ENCODE data around the gene CAPNS2. TPM values are rescaled to one million over a fixed set of nuclear protein-coding genes. Genes with fewer than 3 reads are reported as not detected.
"Not testable (repeated sequence)": the region's sequence is repeated elsewhere in the genome, so short reads cannot be mapped to it uniquely, and the experiment has no call there.

The CAPNS2 gene
- polyA plus RNA-seq, 4 donors = 0.18 to 0.29 (median 0.24) TPM; not detected in 1

DNA sequence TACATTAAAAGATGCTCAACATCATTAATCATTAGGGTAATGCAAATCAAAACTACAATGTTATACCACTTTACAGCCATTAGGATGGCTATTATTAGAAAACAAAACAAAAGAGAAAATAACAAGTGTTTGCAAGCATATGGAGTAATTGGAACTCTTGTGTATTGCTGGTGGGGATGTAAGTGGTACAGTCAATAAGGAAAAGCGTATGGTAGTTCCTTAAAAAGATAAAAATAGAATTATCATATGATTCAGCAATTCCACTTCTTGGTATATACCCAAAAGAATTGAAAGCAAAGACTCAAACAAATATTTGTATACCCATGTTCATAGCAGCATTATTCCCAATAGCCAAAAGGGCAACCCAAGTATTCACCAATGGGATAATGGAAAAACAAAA, 1.4 kb upstream of the CAPNS2 start:
- no peak for DNase-seq (ENCODE audit: low read depth in 4 of 4, low spot score in 3 of 4)

DNA sequence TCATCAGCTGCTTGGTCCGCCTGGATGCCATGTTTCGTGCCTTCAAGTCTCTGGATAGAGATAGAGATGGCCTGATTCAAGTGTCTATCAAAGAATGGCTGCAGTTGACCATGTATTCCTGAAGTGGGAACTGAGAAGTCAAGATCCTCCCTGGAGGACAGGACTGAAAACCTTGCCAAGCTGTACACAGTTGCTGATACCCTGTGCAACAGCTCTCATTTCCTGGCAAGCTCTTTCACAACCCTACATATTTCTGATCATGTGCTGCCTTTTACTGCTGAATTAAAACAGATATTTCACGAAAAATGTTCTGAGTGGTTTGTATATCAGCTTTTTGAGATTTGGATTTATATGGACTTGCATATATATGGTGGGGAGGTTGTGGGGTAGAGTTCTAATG, 898 bp downstream of the CAPNS2 start:
- DNase-seq (ENCODE audit: low read depth in 4 of 4, low spot score in 3 of 4) = no peak

GRCh38 chr16:55568207-55568606, 1.7 kb downstream of the CAPNS2 start:
- DNase-seq (ENCODE audit: low read depth in 4 of 4, low spot score in 3 of 4) = no peak

DNA sequence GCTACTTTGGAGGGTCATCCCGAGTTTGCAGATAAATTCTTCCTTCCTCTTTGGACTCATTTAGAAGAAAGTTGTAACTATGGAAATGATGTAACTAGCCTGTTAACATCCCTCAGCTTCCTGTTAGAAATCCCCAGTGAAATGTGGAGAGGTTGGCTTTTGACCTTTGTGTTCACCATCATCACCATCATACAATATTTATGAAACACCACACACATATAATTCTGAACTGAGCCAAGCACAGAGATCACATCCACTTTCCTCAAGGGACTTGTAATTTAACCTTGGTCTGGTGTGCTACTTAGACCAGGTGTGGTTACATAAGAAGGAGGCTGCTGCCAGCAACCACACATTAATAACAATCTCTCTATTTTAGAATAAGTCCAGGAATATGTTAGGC, 2.5 kb downstream of the CAPNS2 start:
- no peak for DNase-seq (ENCODE audit: low read depth in 4 of 4, low spot score in 3 of 4)

DNA sequence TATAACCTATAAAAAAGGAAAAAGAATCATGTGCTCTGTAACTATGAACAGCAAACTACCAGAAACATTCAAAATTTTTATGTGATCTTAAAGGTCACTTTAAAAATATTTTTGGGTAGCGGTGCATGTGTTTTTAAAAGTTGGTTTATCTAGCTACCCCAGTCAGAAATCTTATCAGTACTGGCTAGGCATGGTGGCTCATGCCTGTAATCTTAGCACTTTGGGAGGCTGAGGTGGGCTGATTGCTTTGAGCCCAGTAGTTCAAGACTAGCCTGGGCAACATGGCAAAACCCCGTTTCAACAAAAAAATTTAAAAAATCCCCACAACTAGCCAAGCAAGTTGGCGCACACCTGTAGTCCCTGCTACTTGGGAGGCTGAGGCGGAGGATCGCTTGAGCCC, 3.7 kb downstream of the CAPNS2 start:
- no peak for DNase-seq (ENCODE audit: low read depth in 4 of 4, low spot score in 3 of 4)

DNA sequence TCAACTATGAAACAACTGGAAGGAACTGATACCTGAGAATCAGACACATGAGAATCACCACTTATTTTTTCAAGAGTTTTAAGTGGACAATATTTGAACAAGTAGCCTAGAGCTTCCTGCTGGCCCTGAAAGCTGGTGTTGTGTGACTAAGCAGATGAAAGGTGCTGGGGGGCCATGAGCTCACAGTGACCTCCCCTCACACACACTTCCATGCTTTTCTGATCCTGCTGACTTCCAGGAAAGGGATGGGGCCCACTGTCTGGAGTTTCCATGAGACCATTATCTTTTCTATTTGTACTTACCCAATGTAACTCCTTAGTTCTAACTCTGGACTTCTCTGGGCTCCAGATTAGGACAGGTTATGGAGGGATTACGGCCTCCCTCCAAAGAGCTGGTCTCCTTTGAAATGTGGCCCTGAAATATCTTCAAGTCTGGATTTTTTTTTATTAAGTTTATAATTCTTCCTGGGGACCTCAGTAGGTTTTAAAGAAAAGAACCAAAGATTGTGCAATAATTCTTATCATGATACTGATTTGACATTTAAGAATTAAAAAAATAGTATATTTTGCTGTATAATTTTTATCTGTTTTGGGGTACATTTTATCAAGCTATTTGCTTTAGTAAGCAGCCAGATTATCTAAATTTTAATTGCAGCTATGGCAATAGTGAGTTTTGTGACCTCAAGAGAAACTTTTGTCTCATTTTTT, 4.9 kb downstream of the CAPNS2 start:
- DNase-seq (ENCODE audit: low read depth in 4 of 4, low spot score in 3 of 4) = no peak

DNA sequence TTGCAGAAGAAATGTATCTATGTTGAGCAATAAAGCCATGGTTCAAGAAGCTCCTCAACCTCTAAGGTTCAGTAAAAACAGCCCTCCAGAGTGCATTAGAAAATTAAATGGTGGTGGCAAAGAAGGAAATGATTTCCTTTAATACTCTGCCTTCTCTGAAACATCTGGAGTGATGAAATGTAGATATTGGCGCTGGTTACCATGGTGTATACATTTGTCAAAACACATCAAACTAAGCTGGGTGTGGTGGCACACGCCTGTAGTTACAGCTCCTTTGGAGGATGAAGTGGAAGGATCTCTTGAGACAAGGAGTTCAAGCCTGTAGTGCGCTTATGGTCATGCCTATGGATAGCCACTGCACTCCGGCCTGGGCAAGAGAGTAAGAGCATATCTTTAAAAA, 6.0 kb downstream of the CAPNS2 start:
- DNase-seq (ENCODE audit: low read depth in 4 of 4, low spot score in 3 of 4) = no peak

DNA sequence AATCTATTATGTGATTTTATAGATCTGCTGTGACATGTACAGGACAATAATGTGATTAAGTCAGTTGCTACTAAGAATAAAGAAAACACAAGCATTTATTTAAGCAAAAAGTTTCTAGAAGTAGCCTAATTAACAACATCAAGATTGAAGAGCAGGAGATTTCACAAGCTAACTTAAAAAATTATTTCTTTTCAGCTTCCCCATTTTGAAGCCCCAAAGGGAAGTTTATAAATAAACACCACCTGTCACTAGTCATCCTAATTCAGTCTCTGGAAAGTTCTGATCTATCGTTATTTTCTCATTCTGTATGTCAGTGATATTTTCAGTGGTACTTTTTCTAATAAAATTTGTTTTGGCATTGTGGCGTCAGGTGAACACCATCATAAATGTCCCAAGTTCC, 8.3 kb downstream of the CAPNS2 start:
- no peak for DNase-seq (ENCODE audit: low read depth in 4 of 4, low spot score in 3 of 4)

DNA sequence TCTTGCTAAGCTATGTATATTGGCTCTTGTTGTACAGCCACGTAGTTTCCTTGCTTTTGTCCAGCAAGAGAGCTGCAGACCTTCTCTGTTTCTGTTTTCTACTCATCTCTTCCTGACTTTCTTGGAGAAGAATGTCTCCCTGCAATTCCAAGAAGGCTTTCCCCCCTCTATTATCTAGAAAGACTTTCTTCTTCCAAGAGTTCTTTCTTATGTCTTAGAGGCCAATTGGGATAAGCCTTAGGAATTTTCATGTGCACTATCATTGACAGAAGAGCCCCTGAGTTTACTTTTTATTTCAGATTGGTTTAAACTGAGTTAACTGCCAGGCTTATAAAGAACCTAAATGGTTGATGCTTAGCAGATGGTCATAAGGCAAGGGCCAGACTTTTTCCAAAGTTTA, 9.0 kb downstream of the CAPNS2 start:
- no peak for DNase-seq (ENCODE audit: low read depth in 4 of 4, low spot score in 3 of 4)

DNA sequence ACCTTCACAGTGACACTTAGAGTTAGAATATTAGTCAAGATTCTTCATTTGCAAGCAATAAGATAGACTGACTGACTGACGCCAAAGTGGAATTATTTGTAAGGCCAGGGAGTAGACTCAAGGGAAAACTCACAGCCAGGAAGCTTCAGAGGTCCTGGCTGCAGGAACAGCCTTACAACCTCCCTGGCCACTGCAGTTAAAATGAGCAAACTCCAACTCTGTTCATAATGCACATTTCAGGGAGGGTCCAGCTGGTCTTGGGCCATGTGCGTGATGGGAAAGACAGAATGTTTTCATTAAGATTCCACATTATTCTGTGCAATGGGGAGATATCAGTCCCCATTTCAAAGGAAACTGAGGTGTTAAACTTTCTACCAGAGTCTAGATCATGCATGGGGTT, 9.9 kb downstream of the CAPNS2 start:
- no peak for DNase-seq (ENCODE audit: low read depth in 4 of 4, low spot score in 3 of 4)

DNA sequence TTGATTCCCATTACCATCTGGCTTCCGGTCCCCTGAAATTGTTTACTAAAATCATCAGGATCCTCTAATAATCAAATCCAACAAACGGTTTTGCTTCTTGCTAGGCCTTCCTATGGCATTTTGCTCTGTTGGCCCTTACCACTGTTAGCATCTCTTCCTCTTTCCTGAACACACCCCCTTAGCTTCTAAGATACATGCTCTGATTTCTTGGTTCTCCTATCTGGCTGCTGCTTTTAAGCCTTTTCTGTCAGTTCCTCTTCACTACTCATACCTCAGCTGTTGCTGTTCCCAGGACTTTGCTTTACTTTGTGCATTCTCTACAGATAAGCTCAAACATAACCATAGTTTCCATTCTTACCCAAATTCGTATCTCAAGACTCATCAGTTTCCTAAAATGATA, 11.4 kb downstream of the CAPNS2 start:
- DNase-seq (ENCODE audit: low read depth in 4 of 4, low spot score in 3 of 4) = no peak

DNA sequence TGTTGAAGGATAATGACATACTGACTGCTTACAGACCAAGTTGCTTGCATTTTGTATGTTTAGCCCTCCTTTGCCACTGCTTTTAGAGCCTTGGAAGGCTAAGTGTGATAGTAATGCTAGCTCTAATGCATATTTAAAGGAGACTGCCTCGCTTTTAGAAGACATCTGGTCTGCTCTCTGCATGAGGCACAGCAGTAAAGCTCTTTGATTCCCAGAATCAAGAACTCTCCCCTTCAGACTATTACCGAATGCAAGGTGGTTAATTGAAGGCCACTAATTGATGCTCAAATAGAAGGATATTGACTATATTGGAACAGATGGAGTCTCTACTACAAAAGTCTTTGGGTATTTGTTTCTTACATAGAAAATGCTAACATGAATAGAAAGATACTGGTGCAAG, 19.1 kb downstream of the CAPNS2 start:
- no peak for DNase-seq (ENCODE audit: low read depth in 4 of 4, low spot score in 3 of 4)

GRCh38 chr16:55588799-55589198, 22.3 kb downstream of the CAPNS2 start:
- no peak for DNase-seq (ENCODE audit: low read depth in 4 of 4, low spot score in 3 of 4)

DNA sequence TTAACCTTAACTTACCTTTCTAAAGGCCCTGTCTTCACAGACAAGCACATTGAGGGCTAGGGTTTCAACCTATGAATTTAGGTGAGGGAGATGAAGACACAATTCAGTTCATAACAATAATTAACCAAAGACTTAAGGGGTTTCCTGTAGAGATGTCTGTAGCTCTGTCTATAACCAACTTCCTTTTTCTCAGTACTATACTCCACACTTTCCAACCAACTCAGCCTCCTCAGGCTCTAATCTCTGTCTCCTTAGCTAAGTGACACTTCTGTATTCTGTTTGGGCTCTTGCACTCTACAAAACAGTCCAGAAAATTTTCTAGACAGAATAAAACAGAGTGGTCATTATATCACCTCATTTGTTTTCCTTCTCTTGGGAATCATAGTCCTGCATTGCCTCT, 25.8 kb downstream of the CAPNS2 start:
- DNase-seq (ENCODE audit: low read depth in 4 of 4, low spot score in 3 of 4) = no peak

DNA sequence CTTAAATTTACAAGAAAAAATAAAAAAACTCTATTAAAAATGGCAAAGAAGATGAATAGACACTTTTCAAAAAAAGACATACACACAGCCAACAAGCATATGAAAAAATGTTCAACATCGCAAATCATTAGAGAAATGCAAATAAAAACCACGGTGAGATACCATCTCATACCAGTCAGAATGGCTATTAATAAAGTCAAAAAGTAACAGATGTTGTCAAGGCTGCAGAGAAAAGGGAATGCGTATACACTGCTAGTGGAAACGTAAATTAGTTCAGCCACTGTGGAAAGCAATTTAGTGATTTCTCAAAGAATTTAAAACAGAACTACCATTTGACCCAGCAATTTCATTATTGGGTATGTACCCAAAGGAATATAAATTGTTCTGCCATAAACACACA, 31.4 kb downstream of the CAPNS2 start:
- no peak for DNase-seq (ENCODE audit: low read depth in 4 of 4, low spot score in 3 of 4)

- no peak for DNase-seq (ENCODE audit: low read depth in 4 of 4, low spot score in 3 of 4)
Measured at GRCh38 chr16:55605754-55606336, 39.4 kb downstream of the CAPNS2 start.

GRCh38 chr16:55613613-55614335, 47.3 kb downstream of the CAPNS2 start:
- DNase-seq (ENCODE audit: low read depth in 4 of 4, low spot score in 3 of 4) = no peak

GRCh38 chr16:55615071-55615470, 48.6 kb downstream of the CAPNS2 start:
- no peak for DNase-seq (ENCODE audit: low read depth in 4 of 4, low spot score in 3 of 4)

DNA sequence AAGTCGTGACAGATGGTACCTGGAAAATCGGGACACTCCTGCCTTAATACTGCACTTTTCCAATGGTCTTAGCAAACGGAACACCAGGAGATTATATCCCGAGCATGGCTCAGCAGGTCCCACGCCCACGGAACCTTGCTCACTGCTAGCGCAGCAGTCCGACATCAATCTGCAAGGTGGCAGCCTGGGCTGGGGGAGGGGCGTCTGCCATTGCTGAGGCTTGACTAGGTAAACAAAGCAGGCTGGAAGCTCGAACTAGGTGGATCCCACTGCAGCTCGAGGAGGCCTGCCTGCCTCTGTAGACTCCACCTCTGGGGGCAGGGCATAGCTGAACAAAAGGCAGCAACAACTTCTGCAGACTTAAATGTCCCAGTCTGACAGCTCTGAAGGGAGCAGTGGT, 49.2 kb downstream of the CAPNS2 start:
- not testable (repeated sequence) for DNase-seq (ENCODE audit: low read depth in 4 of 4, low spot score in 3 of 4)
